Cerebellar nuclear complex (tissue), 1 donor: ENCODE results near the gene BCAS3.

Source experiments
- DNase-seq, 2 experiments: peaks; one replicate each; lab custom pipeline; 2025; lab: John Stamatoyannopoulos, UW

Gene BCAS3

GRCh38 chr17:61363601-61364462, 686.2 kb downstream of the BCAS3 start:
- DNase-seq = no peak

DNA sequence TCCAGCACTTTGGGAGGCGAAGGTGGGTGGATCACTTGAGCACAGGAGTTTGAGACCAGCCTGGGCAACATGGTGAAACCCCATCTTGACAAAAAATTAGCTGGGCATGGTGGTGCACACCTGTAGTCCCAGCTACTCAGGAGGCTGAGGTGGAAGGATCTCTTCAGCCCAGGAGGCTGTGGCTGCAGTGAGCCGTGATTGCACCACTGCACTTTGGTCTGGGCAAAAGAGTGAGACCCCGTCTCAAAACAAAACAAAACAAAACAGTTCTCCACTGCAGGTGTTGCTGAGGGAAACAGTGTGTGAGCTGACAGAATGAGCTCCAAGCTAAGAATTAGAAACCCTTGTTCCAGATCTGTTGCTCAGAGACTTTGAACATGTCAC, 686.8 kb downstream of the BCAS3 start:
- no peak for DNase-seq

DNA sequence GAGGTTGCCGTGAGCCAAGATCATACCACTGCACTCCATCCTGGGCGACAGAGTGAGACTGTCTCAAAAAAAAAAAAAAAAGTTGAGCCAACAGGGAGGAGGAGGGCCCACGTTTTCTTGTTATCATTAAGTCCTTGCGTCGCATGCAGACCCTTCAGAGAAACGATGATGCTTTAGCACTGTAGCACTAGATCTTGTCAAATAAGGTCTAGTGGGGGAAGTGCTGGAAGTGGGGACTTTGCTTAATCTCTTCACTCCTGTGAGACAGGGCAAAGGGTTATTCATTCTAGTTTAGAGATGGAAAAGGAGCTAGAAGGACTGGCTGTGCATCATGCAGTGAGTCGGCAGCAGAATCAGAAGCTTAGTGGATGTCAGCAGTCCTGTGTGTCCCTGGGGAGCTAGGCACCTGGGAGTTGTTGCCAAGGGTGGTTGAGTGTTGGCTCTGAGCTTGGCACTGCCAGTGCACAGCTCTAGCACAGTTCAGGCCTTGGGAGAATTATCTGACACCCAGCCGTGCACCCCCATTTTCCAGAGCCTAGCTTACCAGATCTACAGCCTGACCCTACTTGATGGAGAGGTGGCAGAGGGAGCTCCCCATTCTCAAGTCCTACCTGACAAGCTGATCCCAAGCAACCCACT, 688.5 kb downstream of the BCAS3 start:
- DNase-seq = no peak

GRCh38 chr17:61366715-61367413, 689.2 kb downstream of the BCAS3 start:
- DNase-seq = peak in 1 of 2 experiments; percentile 7

- DNase-seq = no peak
Observed at GRCh38 chr17:61368049-61368831, 690.6 kb downstream of the BCAS3 start.

- no peak for DNase-seq
Observed at GRCh38 chr17:61368832-61369450, 691.3 kb downstream of the BCAS3 start.

- DNase-seq = no peak
Observed at GRCh38 chr17:61369751-61370150, 692.1 kb downstream of the BCAS3 start.

DNA sequence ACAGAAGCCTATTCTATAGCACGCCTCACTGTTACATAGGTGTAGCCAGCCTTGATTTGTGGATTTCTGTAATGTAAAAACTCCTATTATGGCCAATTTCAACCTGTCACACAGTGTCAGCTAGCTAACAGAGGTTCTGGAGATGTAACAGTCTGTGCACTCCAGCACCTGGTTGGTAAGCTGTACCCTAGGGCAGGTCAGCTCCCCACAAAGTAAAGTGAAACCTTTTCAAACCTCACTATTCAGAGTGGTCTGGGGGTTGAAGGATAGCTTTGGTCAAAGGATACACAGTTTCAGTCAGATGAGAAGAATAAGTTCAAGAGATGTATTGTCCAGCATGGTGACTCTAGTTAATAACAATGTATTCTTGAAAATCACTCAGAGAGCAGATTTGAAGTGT, 693.5 kb downstream of the BCAS3 start:
- no peak for DNase-seq

GRCh38 chr17:61371606-61372005, 694.0 kb downstream of the BCAS3 start:
- no peak for DNase-seq

DNA sequence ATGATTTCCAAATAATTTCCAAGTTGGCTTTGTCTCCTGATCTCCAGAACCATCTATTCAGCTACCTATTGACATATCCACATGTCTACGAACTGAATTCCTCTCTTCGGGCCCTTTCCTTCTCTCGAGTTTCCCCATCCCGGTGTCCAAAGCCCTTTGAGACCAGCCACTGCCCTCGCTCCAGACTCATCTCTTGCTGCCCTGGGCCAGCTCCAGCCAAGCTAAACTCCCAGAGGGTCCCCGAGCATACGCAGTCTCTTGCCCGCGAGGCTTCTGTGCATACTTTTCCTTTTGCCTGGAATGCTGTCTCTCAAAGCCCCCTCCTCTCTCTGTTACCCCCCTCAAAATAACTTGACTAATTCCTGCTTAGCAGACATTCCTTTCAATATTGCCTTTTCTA, 694.8 kb downstream of the BCAS3 start:
- DNase-seq = no peak

DNA sequence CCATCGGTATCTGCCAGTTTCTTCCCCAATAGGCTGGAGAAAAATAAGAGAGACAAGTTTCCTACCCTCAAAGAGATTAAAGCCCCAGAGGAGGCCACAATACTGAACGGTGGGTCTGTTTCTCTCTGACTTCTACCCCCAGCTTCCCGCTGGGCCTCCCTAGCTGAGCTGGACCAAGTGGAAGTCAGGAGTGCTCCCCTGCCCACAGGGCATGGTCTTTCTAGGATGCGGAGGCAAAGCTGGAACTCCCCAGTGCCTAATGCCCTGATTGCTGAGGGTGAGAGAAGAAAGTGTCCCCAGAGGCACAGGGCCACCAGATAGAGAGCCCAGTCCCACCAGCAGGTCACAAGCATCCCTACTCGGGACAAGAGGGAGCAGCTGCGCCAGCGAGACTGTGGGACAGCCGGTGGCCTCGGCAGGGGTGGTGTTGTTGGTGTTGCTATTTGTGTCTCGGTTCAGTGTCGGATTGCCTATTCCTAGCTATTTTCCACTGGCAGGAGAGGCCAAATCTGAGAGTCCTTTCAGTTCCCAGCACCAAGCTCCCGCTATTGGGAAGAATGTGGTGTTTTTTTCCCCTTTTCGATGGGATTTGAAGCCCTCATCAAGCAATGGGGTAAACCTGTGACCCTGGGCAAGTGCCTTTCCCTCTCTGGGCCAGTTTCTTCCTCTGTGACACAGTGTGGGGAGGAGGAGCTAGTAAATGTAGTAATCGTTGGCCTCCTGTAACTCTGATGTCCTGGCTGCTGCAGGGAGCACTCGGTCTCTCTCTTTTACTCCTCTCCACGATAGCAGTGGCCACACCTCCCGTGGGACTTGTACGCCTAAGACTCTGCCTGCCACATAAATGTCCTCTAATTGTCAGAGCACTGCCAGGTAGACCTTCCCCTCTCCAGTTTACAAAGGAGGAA, 699.5 kb downstream of the BCAS3 start:
- DNase-seq = no peak

- DNase-seq = no peak
Observed at GRCh38 chr17:61378658-61379456, 701.2 kb downstream of the BCAS3 start.

- DNase-seq = no peak
Observed at GRCh38 chr17:61379457-61380216, 702.0 kb downstream of the BCAS3 start.

GRCh38 chr17:61380217-61380835, 702.7 kb downstream of the BCAS3 start:
- no peak for DNase-seq

DNA sequence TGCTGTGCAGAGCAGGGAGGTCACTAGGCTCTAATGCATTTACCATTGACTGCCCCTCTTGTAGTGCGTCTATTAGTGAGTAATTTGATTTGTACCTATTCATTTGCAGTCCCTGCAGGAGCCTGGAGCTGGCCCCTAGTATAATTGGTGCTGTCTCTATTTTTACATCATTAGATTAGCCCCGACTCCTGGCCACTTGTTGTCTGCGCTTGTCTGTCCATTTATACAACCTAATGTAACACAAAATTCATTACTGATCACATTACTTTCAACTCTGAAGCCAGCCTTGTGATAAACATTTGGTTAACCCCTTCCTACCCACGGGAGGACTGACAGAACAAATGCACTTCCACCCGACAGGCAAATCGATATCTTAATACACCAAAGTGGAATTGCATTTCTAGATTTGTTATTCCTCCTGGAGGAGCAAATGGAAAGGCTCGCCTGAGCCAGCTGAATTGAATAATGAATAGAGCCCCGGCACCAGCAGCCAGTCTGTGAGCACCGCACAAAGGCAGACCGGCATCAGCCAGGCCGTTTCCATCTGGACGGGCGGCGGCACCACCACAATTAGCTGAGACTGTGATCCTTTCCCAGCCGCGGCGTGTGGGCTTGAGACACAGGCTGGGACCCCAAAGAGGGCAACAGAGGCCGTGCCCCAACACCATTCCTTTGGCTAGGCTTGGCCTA, 703.3 kb downstream of the BCAS3 start:
- no peak for DNase-seq

- DNase-seq = no peak
Observed at GRCh38 chr17:61381537-61381936, 703.9 kb downstream of the BCAS3 start.

DNA sequence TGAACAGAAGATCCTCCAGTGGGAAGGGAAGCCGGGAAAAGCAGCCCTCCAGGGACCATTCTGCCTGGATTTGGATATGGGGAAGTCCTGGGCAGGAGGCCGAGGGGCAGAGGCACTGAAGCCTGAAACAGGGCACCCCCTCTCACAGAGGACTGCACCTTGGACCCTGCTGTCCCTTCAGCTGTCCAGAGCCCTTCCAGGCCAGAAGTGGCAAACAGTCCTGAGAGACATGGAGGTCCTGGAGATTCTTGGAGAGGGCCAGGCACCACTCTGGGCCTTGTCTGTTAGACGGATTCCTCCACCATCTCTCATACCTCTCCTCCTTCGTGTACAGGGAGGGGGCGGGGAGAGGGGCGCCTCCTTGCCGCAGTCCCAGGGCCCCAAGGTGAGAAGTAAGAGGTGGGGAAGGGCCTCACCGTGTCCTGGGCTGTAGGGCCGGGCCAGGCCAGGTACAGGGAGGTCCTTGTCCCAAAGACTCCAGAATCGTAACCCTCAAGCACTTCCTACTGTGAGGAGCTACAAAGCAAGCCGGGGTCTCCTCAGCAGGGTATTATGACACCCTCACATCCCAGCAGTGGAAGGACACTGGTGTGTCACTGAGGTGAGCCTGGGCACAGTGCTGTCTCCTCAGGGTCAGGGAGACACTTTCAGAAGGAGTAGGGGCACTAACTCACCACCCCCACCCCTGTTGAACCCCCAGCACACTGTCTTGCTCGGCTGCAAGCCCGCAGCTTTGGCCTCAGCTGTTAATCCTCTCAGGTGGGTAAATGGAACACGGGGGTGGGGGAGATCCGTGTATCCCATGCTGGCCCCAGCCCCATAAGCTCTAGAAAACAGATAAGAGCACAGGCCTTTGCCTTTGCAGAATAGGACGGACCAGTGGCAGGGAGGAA, 705.4 kb downstream of the BCAS3 start:
- DNase-seq = no peak
